Erythroblast (primary cell): ENCODE data around the gene GNGT2.

ENCODE experiments used
- GATA1 ChIP-seq: IDR thresholded peaks from 2 replicates; pipeline ENCODE4 v1.6.1; 2011; ENCODE audit warnings: low read depth, mild to moderate bottlenecking, control low read depth, low read length, moderate library complexity
- POLR2A ChIP-seq: IDR thresholded peaks from 2 replicates; pipeline ENCODE4 v1.6.1; 2011; ENCODE audit warnings: mild to moderate bottlenecking, low read length

- TF ChIP-seq POLR2A (no peak), GATA1 (no peak)
These were observed 13.3 kb upstream of the GNGT2 start for GRCh38 chr17:49223517-49224197.
